ENCODE results near the gene CGNL1.

Gene CGNL1

GRCh38 chr15:57528940-57529565 lies 152.7 kb downstream of the CGNL1 start:
- ChIA-PET CTCF (interaction anchor here (0.6 to 6.0 kb wide), 11 partner anchors 13 to 380 kb away, joined by 3 to 201 read pairs (median 5); no protein-coding TSS in a partner anchor), POLR2A (no interaction called here)
- no peaks in the 10 kb centered on the region for H3K36me3 ChIP-seq (ENCODE audit: control insufficient read depth in 2 of 2, insufficient read depth in 1 of 2, low read length in 2 of 2)
- no peaks in the 10 kb centered on the region for H3K4me1 ChIP-seq (ENCODE audit: control insufficient read depth, insufficient read depth, low read length)
- TF ChIP-seq ZNF114 (tag by site-specific recombination; IDR thresholded peaks at IDR 0.05) (no peak), WT1 (tag by site-specific recombination; IDR thresholded peaks at IDR 0.05) (no peak), SETDB1 (IDR thresholded peaks at IDR 0.05; ENCODE audit: insufficient read length, low read length) (no peak), ZNF280D (tag by site-specific recombination; IDR thresholded peaks at IDR 0.05) (no peak), ZNF23 (tag by site-specific recombination; IDR thresholded peaks at IDR 0.05; ENCODE audit: borderline replicate concordance) (no peak), ZNF112 (tag by site-specific recombination; IDR thresholded peaks at IDR 0.05) (no peak), ATF2 (tag by site-specific recombination; IDR thresholded peaks at IDR 0.05; ENCODE audit: low read depth) (no peak), TRIM28 (IDR thresholded peaks at IDR 0.05; ENCODE audit: borderline replicate concordance, low read length) (no peak)
- H3K27ac ChIP-seq (ENCODE audit: extremely low read depth, low read depth, low read length): no peak overlapping the region
- H3K4me3 ChIP-seq (ENCODE audit: low read depth, low read length): no peak overlapping the region
- no peaks in the 10 kb centered on the region for H3K9me3 ChIP-seq (ENCODE audit: control insufficient read depth, insufficient read depth, low read depth, low read length)

- H3K4me3 ChIP-seq (ENCODE audit: low read depth, low read length): no peak overlapping the region
- H3K4me1 ChIP-seq (ENCODE audit: control insufficient read depth, insufficient read depth, low read length): no peaks in the 10 kb centered on the region
- no peaks in the 10 kb centered on the region for H3K9me3 ChIP-seq (ENCODE audit: control insufficient read depth, insufficient read depth, low read depth, low read length)
- H3K27ac ChIP-seq (ENCODE audit: extremely low read depth, low read depth, low read length): no peak overlapping the region
- POLR2A ChIA-PET: no interaction called here
- CTCF ChIA-PET: interaction anchor here (0.6 to 6.0 kb wide), 6 partner anchors 12 to 524 kb away, joined by 3 to 201 read pairs (median 6); no protein-coding TSS in a partner anchor
- H3K36me3 ChIP-seq (ENCODE audit: control insufficient read depth in 2 of 2, insufficient read depth in 1 of 2, low read length in 2 of 2): no peaks in the 10 kb centered on the region
- no peak for TF ChIP-seq ZNF157 (tag by site-specific recombination; IDR thresholded peaks at IDR 0.05)
- no peak for TF ChIP-seq WT1 (tag by site-specific recombination; IDR thresholded peaks at IDR 0.05)
- peak; percentile 24; the same call in 1 of the 2 replicates for TF ChIP-seq PRDM4 (tag by site-specific recombination; IDR thresholded peaks at IDR 0.05)
- no peak for TF ChIP-seq MEIS1 (CRISPR knock-in tag; IDR thresholded peaks at IDR 0.05; ENCODE audit: borderline replicate concordance)
- no peak for TF ChIP-seq ZNF645 (tag by site-specific recombination; IDR thresholded peaks at IDR 0.05)
- TF ChIP-seq TRIM28 (IDR thresholded peaks at IDR 0.05; ENCODE audit: borderline replicate concordance, low read length): no peak
- no peak for TF ChIP-seq ZNF473 (tag by site-specific recombination; IDR thresholded peaks at IDR 0.05)
- no peak for TF ChIP-seq BCL11A (tag by site-specific recombination; IDR thresholded peaks at IDR 0.05; ENCODE audit: low read depth)
- no peak for TF ChIP-seq ZSCAN18 (tag by site-specific recombination; IDR thresholded peaks at IDR 0.05)
- TF ChIP-seq ZFP41 (tag by site-specific recombination; IDR thresholded peaks at IDR 0.05; ENCODE audit: borderline replicate concordance): no peak
- TF ChIP-seq ZNF404 (tag by site-specific recombination; IDR thresholded peaks at IDR 0.05): no peak
- no peak for TF ChIP-seq ZNF426 (tag by site-specific recombination; IDR thresholded peaks at IDR 0.05)
- no peak for TF ChIP-seq ZNF776 (tag by site-specific recombination; IDR thresholded peaks at IDR 0.05; ENCODE audit: borderline replicate concordance)
- TF ChIP-seq ZNF488 (tag by site-specific recombination; IDR thresholded peaks at IDR 0.05): no peak
- TF ChIP-seq ZNF133 (tag by site-specific recombination; IDR thresholded peaks at IDR 0.05): no peak
- TF ChIP-seq ZNF121 (tag by site-specific recombination; IDR thresholded peaks at IDR 0.05): no peak
- TF ChIP-seq FEZF1 (tag by site-specific recombination; IDR thresholded peaks at IDR 0.05): peak; percentile 77
- no peak for TF ChIP-seq ZNF248 (tag by site-specific recombination; IDR thresholded peaks at IDR 0.05)
Observed at GRCh38 chr15:57529748-57530147, 153.4 kb downstream of the CGNL1 start.
